GM12864 (cell line): ENCODE measurements around the gene PM20D2.

Experiments
- DNase-seq: peaks from one replicate; pipeline ENCODE4 v3.0.0-alpha.2; 2011; ENCODE audit warnings: low read depth
- H3K4me3 ChIP-seq: 2 replicates; pipeline ENCODE4 v1.5.1; 2011; ENCODE audit warnings: mild to moderate bottlenecking, low read depth, low read length, control low read depth
- TF ChIP-seq, protein P1 (sequence below): IDR thresholded peaks from 2 replicates; pipeline ENCODE4 v1.5.1; 2011; ENCODE audit warnings: low read depth, mild to moderate bottlenecking, moderate library complexity, low read length, control low read depth, inconsistent platforms; ENCODE audit errors: missing control alignments

PM20D2 gene

DNA sequence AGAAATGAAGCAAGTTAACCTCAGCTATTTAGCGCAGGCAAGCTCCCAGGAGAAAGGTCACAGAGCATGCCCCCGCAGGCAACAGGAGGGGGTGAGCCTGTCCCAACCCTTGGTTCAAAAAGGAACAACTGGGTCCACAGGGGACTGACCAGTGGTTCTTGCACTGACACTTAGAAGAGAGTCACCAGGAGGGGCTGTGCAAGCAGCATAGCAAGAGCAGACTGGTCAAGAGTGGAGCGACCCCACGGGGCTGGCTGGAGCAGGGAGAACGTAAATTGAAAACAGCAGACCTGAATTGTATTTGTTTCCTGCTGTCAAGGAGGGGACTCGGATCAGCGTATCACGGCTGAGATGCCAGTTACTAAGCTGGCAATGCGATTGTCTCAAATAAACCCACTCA lies 38.5 kb downstream of the PM20D2 start:
- no peak overlapping the region for H3K4me3 ChIP-seq
- TF ChIP-seq, protein P1, sequence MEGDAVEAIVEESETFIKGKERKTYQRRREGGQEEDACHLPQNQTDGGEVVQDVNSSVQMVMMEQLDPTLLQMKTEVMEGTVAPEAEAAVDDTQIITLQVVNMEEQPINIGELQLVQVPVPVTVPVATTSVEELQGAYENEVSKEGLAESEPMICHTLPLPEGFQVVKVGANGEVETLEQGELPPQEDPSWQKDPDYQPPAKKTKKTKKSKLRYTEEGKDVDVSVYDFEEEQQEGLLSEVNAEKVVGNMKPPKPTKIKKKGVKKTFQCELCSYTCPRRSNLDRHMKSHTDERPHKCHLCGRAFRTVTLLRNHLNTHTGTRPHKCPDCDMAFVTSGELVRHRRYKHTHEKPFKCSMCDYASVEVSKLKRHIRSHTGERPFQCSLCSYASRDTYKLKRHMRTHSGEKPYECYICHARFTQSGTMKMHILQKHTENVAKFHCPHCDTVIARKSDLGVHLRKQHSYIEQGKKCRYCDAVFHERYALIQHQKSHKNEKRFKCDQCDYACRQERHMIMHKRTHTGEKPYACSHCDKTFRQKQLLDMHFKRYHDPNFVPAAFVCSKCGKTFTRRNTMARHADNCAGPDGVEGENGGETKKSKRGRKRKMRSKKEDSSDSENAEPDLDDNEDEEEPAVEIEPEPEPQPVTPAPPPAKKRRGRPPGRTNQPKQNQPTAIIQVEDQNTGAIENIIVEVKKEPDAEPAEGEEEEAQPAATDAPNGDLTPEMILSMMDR, result no peak
- no peak for DNase-seq

DNA sequence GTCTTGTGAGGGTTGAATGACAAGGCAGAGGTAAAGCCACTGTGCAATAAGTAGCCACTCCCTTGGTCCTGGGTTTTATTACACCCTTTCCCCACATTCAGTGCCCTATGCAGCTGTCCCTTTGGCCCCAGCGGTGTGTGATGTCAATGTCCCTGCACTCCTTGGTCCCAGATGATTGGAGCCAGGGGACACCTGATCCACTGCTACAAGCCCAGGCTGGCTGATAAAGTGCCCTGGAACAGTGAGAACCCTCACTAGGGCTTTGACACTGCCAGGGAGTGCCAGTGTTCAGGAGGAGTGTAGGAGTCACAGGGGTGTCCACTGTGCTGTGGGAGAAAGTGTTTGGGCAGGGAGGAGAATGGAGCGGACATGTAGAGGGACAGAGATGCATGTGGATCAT lies 40.9 kb downstream of the PM20D2 start:
- H3K4me3 ChIP-seq, result no peak overlapping the region
- TF ChIP-seq, protein P1, result no peak
- no peak for DNase-seq

DNA sequence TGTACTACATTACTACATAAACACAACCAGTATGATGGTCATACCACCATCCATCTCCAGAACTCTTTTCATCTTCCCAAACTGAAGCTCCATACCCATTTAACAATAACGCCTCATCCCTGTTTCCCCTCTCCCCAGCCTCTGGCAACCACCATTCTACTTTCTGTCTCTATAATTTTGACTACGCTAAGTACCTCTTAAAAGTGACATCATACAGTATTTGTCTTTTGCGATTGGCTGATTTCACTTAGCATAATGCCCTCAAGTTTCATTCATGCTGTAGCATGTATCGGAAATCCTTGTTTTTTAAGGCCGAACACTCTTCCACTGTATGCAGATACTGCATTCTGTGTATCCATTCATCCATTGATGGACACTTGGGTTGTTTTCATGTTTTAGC lies 41.6 kb downstream of the PM20D2 start:
- TF ChIP-seq, protein P1, result no peak
- no peak for DNase-seq
- no peak overlapping the region for H3K4me3 ChIP-seq

DNA sequence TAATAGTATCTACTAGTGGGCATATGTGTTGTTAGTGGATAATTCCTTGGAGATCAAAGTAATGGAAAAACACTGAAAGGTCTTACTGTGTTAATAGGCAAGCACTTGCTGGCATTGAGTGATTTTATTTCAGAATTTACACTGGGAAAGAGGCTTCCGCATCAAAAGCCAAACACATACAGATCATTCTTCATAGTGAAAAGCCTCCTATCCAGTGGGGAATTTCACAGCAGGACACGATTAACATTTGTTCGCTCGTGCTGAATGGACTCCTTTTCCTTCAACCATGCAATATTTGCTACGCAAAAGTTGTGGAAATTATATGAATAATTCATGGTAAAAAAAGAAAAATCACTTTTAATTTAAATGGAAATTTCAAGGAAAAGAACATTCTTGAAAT lies 44.9 kb downstream of the PM20D2 start:
- TF ChIP-seq, protein P1, result no peak
- no peak overlapping the region for H3K4me3 ChIP-seq
- no peak for DNase-seq

DNA sequence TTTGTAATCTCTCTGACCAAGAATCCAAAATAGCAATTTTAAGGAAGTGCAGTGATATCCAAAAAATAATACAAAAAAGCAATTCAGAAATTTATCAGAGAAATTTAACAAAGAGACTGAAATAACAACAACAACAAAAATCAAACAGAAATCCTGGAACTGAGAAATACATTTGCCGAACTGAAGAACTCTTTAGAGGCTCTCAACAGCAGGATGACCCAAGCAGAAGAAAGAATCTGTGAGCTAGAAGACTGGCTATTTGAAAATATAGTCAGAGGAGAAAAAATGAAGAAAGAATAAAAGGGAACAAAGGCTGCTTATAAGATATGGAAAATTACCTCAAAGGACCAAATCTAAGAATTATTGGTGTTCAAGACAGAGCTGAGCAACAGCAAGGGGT lies 48.7 kb downstream of the PM20D2 start:
- no peak for DNase-seq
- H3K4me3 ChIP-seq, result no peak overlapping the region
- TF ChIP-seq, protein P1, result no peak

DNA sequence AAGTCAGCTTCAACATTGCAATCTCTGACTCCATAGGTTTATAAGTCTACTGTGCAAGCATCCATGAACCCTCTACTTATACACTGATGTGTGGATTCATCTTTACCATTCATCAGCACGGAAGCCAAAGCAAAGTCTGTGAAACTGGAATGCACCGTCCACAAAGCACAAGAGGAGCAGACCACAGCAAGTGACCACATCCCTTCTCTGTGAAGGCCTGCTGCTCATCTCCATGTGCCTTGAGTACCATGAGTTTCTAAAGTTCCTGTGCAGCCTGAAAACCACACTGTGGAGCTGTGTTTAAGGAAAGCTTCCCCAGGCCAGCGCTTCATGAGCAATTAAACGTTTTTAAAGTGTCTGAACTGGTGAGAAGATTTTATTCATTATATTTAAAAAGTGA lies 51.3 kb downstream of the PM20D2 start:
- no peak for DNase-seq
- TF ChIP-seq, protein P1, result no peak
- no peak overlapping the region for H3K4me3 ChIP-seq

DNA sequence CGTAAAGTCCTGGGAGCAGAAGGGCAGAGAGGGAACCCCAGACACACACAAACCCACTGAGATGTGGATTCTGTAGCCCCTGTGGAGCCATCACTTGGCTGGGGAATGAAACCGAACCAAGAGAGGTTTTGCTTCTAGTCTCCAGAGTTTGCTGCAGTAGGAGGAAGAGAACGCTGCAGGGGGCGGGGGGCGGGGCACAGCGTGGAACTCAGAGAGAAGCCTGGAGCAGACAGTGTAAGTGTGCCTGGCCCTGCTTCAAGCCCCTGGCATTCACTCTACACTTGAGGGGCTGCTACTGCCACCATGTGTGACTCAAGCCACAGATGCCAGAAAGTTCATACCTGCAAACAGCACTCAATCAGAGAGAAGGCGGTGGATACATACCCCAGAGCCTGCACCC lies 52.4 kb downstream of the PM20D2 start:
- DNase-seq, result no peak
- H3K4me3 ChIP-seq, result no peak overlapping the region
- TF ChIP-seq, protein P1, result no peak
